ENCODE measurements around the gene MYADM. TPM values are rescaled to one million over a fixed set of nuclear protein-coding genes. Genes with fewer than 3 reads are reported as not detected.

Gene MYADM
- total and polyA plus RNA-seq, 4 donors, result 48.5 to 245 (median 79.1) TPM

- Histone ChIP-seq H3K4me1 (ENCODE audit: control insufficient read depth in 5 of 5, insufficient read depth in 5 of 5, low read length in 5 of 5) (peaks cover 0 to 4% (median 0%) of the 10 kb centered on the region in 5 donors), H3K27me3 (ENCODE audit: control insufficient read depth in 3 of 3, insufficient read depth in 3 of 3, low read length in 2 of 3) (peaks cover 18 to 55% (median 35%) of the 10 kb centered on the region in 3 donors), H3K27ac (ENCODE audit: low read depth in 1 of 2, low read length in 1 of 2) (no peak overlapping the region), H3K4me3 (no peak overlapping the region), H3K36me3 (ENCODE audit: control insufficient read depth in 4 of 4, insufficient read depth in 4 of 4, low read length in 4 of 4) (no peaks in the 10 kb centered on the region), H3K9me3 (ENCODE audit: control insufficient read depth in 4 of 4, insufficient read depth in 3 of 4, low read length in 3 of 4) (peaks cover 0 to 10% (median 0%) of the 10 kb centered on the region in 4 donors), H3K9ac (ENCODE audit: insufficient read depth in 1 of 2, low read length in 2 of 2) (no peak overlapping the region)
- 0 to 2% methylated on average over 13 of the region's 13 CpGs for WGBS, 2 donors
- TF ChIP-seq CTCF (IDR thresholded peaks at IDR 0.05; ENCODE audit: control extremely low read depth, extremely low read depth), result no peak
- ATAC-seq (ENCODE audit: insufficient read depth, low FRiP score) (no peak), DNase-seq (no peak)
These were observed 42.5 kb downstream of the MYADM start for GRCh38 chr19:53910170-53910518.

- Histone ChIP-seq H3K9me3 (ENCODE audit: control insufficient read depth in 4 of 4, insufficient read depth in 3 of 4, low read length in 3 of 4) (peaks cover 0 to 10% (median 0%) of the 10 kb centered on the region in 4 donors), H3K27ac (ENCODE audit: low read depth in 1 of 2, low read length in 1 of 2) (no peak overlapping the region), H3K4me3 (no peak overlapping the region), H3K27me3 (ENCODE audit: control insufficient read depth in 3 of 3, insufficient read depth in 3 of 3, low read length in 2 of 3) (peaks cover 20 to 34% (median 30%) of the 10 kb centered on the region in 3 donors), H3K9ac (ENCODE audit: insufficient read depth in 1 of 2, low read length in 2 of 2) (no peak overlapping the region), H3K36me3 (ENCODE audit: control insufficient read depth in 4 of 4, insufficient read depth in 4 of 4, low read length in 4 of 4) (no peaks in the 10 kb centered on the region), H3K4me1 (ENCODE audit: control insufficient read depth in 5 of 5, insufficient read depth in 5 of 5, low read length in 5 of 5) (no peaks in the 10 kb centered on the region)
- no peak for DNase-seq
- TF ChIP-seq CTCF (IDR thresholded peaks at IDR 0.05; ENCODE audit: control extremely low read depth, extremely low read depth), result no peak
- ATAC-seq (ENCODE audit: insufficient read depth, low FRiP score), result no peak
- 64 to 70% methylated on average over 18 of the region's 18 CpGs for WGBS, 2 donors
These were observed 45.0 kb downstream of the MYADM start for GRCh38 chr19:53912653-53913052.

DNA sequence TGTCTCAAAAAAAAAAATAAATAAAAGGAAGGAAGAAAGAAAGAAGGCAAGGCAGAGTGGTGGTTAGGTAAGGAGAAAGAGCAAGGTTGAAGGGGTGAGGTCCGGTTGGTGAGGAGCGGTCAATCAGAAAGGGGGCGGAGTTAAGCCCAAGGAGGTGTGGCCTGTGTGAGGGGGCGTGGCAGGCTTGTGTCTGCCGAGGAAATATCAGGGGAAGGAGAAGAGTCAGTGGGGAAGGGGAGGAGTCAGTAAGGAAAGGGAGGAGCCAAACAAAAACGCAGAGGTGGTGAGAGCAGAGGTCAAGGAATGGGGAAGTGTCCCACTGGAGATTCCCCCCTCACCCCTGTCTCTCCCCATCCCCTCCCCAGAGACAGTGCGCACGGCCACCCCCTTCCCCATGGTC lies 47.3 kb downstream of the MYADM start:
- peaks cover 15 to 20% (median 17%) of the 10 kb centered on the region in 3 donors for H3K27me3 ChIP-seq (ENCODE audit: control insufficient read depth in 3 of 3, insufficient read depth in 3 of 3, low read length in 2 of 3)
- no peak for ATAC-seq (ENCODE audit: insufficient read depth, low FRiP score)

More for the DNA sequence above, 47.3 kb downstream of the MYADM start:
- Histone ChIP-seq H3K4me3 (no peak overlapping the region), H3K9me3 (ENCODE audit: control insufficient read depth in 4 of 4, insufficient read depth in 3 of 4, low read length in 3 of 4) (peaks cover 0 to 4% (median 0%) of the 10 kb centered on the region in 4 donors), H3K4me1 (ENCODE audit: control insufficient read depth in 5 of 5, insufficient read depth in 5 of 5, low read length in 5 of 5) (no peaks in the 10 kb centered on the region), H3K36me3 (ENCODE audit: control insufficient read depth in 4 of 4, insufficient read depth in 4 of 4, low read length in 4 of 4) (no peaks in the 10 kb centered on the region), H3K27ac (ENCODE audit: low read depth in 1 of 2, low read length in 1 of 2) (no peak overlapping the region), H3K9ac (ENCODE audit: insufficient read depth in 1 of 2, low read length in 2 of 2) (no peak overlapping the region)
- TF ChIP-seq CTCF (IDR thresholded peaks at IDR 0.05; ENCODE audit: control extremely low read depth, extremely low read depth), result no peak
- WGBS, 2 donors, result 55 to 62% methylated on average over 8 of the region's 8 CpGs
- no peak for DNase-seq
